Measurements from ENCODE around the gene ERBB4.

- TF ChIP-seq EZH2phosphoT487 (IDR thresholded peaks at IDR 0.05; ENCODE audit: borderline replicate concordance, low read depth) = no peak
- TF ChIP-seq RAD21 (IDR thresholded peaks at IDR 0.05; ENCODE audit: low read length) = no peak
- no peak for TF ChIP-seq CTCF (IDR thresholded peaks at IDR 0.05)
- no peak for TF ChIP-seq JUND (IDR thresholded peaks at IDR 0.05)
- TF ChIP-seq MXI1 (IDR thresholded peaks at IDR 0.05; ENCODE audit: low read depth, low read length) = no peak
- no peak for TF ChIP-seq RFX5 (IDR thresholded peaks at IDR 0.05; ENCODE audit: low read length)
- no peak for TF ChIP-seq TEAD4 (IDR thresholded peaks at IDR 0.05; ENCODE audit: borderline replicate concordance, insufficient read depth)
- TF ChIP-seq GATA2 (CRISPR knock-in tag; IDR thresholded peaks at IDR 0.05) = no peak
- no peak for TF ChIP-seq FOXM1 (IDR thresholded peaks at IDR 0.05; ENCODE audit: low read depth)
- TF ChIP-seq NRF1 (IDR thresholded peaks at IDR 0.05; ENCODE audit: low read depth, low read length) = no peak
- TF ChIP-seq TCF12 (IDR thresholded peaks at IDR 0.05) = no peak
- TF ChIP-seq YY1 (IDR thresholded peaks at IDR 0.05; ENCODE audit: low read depth) = no peak
- TF ChIP-seq USF2 (IDR thresholded peaks at IDR 0.05; ENCODE audit: borderline replicate concordance, low read depth, low read length) = no peak
These were observed 637.3 kb downstream of the ERBB4 start for GRCh38 chr2:211901226-211901846.

Measured in SK-N-SH (cell line).